Measurements from ENCODE around the gene CSMD2.

CSMD2 gene

DNA sequence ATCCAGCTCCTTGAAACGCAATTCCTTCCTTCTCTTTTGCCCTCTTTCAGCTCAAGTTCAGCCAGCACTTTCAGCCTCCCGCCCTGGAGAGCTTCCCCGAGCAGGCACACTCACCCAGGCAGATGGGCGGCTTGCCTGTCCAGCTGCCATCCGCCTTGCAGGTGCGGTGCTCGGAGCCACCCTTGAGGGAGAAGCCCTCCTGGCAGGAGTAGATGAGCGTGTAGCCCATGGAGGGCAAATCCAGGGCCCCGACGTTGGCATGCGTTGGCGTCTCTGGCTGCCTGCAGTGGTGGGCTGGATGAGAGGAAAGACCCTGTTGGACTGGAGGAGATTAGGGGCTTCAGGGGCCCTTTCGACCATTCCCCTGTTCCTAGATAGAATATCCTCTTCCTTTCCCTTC is 632.1 kb downstream of the CSMD2 start:
- DNase-seq (ENCODE audit: low read depth), result no peak
- TF ChIP-seq, protein P1, sequence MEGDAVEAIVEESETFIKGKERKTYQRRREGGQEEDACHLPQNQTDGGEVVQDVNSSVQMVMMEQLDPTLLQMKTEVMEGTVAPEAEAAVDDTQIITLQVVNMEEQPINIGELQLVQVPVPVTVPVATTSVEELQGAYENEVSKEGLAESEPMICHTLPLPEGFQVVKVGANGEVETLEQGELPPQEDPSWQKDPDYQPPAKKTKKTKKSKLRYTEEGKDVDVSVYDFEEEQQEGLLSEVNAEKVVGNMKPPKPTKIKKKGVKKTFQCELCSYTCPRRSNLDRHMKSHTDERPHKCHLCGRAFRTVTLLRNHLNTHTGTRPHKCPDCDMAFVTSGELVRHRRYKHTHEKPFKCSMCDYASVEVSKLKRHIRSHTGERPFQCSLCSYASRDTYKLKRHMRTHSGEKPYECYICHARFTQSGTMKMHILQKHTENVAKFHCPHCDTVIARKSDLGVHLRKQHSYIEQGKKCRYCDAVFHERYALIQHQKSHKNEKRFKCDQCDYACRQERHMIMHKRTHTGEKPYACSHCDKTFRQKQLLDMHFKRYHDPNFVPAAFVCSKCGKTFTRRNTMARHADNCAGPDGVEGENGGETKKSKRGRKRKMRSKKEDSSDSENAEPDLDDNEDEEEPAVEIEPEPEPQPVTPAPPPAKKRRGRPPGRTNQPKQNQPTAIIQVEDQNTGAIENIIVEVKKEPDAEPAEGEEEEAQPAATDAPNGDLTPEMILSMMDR (conservative IDR thresholded peaks at IDR 0.05; ENCODE audit: low read length), result no peak
- H3K4me3 ChIP-seq (ENCODE audit: low read length), result no peak overlapping the region

DNA sequence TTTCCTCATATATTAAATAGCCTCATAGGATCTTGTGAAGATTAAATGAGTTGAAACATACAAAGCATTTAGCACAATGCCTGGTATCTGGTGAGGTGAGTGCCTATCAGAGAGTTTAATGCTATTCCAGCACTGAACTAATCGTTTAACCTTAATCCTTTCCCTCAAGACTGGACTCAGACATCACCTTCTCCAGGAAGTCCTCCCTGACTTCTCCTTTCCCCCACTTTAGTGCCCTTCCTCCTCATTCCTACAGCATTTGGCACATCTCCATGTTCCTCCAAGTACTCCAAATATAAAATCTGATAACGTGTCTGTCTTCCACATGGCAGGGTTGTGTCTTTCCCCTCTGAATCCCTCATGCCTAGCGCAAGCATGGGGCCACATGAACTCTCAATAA is 632.8 kb downstream of the CSMD2 start:
- TF ChIP-seq, protein P1 (conservative IDR thresholded peaks at IDR 0.05; ENCODE audit: low read length), result no peak
- H3K4me3 ChIP-seq (ENCODE audit: low read length), result no peak overlapping the region
- DNase-seq (ENCODE audit: low read depth), result no peak

DNA sequence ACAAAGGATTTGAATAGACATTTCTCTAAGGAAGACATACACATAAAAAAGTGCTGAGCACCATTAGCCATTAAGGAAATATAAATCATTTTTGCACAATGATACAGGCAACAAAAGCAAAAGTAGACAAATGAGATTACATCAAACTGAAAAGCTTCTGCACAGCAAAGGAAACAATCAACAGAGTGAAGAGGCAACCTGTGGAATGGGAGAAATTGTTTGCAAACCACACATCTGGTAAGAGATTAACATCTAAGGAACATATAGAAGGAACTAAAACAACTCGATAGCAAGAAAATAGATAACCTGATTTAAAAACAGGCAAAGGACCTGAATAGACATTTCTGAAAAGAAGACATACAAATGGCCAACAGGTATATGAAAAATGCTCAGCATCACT is 635.1 kb downstream of the CSMD2 start:
- DNase-seq (ENCODE audit: low read depth), result no peak
- TF ChIP-seq, protein P1 (conservative IDR thresholded peaks at IDR 0.05; ENCODE audit: low read length), result no peak
- H3K4me3 ChIP-seq (ENCODE audit: low read length), result no peak overlapping the region

DNA sequence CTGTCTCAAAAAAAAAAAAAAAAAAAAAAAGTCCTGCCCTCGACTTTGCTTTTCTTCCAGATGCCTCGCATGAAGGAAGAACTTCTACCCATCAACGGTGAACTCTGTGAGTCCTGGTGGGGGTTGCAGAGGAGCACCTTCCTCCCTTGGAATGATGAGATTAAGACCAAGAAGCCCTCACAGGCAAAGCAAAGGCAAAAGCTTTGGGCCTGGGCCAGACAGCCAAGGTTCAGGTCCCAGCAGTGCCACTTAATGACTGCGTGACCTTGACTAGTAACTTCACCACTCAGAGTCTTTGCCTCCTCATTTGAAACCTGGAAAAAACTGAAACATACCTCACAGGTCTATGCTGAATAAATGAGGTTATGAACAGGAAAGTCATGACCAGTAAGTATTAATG is 637.1 kb downstream of the CSMD2 start:
- H3K4me3 ChIP-seq (ENCODE audit: low read length), result no peak overlapping the region
- DNase-seq (ENCODE audit: low read depth), result no peak
- TF ChIP-seq, protein P1 (conservative IDR thresholded peaks at IDR 0.05; ENCODE audit: low read length), result no peak

DNA sequence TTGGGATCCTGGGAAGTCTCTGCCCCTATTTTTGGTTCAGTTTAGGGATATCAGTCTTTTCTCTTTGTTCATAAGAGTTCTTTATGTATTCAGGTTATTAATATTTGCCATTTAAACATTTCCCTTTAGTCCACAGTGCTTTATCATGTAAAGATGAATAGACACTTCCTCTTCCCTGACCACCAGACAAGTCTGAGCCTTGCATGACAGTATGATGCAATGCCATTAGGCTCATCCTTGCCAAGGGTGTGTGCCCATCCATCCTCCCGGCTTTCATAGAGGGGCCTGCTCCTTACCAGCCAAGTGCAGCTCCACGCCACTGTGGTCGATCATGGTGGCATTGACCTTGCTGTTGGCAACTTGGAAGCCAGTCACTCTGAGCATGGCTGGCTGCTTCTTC is 640.4 kb downstream of the CSMD2 start:
- TF ChIP-seq, protein P1 (conservative IDR thresholded peaks at IDR 0.05; ENCODE audit: low read length), result no peak
- no peak overlapping the region for H3K4me3 ChIP-seq (ENCODE audit: low read length)
- no peak for DNase-seq (ENCODE audit: low read depth)

DNA sequence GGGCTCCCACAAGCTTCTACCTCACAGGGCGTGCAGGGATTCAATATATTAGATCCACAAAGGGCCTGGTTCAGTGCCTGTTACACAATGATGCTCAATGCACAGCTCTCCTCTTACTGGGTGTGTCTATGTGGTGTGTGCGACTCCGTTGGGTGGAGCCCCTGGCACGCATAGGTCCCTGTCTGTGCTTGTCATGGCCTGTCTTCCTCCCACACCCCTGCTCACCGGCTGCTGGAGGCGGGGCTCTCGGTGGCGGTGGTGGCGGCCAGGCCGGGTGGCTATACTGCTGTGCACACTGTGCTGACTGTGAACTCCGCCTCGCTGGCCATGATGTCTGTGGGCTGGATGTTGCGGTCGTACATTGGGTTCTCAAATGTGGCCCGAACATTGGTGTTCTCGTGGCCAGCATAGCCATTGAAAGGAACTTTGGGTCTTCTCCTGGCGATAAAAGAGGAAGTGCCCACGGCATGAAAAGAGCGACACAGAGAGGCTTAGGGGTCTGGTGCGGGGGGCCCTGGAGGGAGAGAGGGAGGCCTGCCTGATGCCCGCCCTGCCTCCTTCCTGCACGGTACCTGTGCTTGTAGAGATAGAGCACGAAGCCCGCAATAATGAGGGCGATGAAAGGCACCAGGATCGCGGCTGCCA is 645.7 kb downstream of the CSMD2 start:
- TF ChIP-seq, protein P1 (conservative IDR thresholded peaks at IDR 0.05; ENCODE audit: low read length), result no peak
- no peak overlapping the region for H3K4me3 ChIP-seq (ENCODE audit: low read length)
- DNase-seq (ENCODE audit: low read depth), result no peak

DNA sequence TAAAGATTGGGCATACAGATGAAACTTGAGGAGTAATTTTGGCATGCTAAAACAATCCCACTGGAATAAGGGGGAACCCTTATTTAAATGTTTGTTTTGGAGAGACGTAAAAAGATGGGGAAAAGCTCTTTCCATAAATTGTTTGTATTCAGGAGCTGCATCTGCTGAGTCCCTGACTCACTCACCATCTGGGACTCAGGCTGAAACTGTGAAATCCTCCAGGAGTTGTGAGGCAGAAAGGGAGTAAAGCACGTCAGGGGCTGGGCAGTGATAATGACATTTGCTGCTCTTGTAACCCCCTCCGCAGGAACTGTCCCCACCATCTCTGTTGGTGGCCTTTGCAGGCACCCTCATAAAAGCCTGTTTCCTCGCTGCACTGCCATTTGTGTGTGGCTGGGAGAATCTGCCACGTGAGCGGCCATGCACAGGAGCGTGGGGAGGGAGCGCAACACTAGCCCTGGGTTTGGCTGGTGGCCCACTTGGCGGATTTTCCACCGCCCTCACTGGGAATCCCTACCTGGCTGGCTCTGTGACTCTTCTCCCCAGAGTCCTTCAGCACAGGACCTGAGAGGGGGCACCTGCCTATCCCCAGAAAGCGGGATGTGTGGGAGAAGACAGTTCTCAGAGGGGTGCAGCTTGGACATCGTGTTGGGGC is 647.3 kb downstream of the CSMD2 start:
- H3K4me3 ChIP-seq (ENCODE audit: low read length), result no peak overlapping the region
- TF ChIP-seq, protein P1 (conservative IDR thresholded peaks at IDR 0.05; ENCODE audit: low read length), result no peak
- peak; percentile 21 for DNase-seq (ENCODE audit: low read depth)

Measured in AG10803 (cell line).